ENCODE measurements around the gene TMEM117.
"Not testable (repeated sequence)": the region's sequence is repeated elsewhere in the genome, so short reads cannot be mapped to it uniquely, and the experiment has no call there.

GRCh38 chr12:43864557-43864956 lies 28.7 kb downstream of the TMEM117 start:
- TF ChIP-seq POLR2AphosphoS5 (IDR thresholded peaks at IDR 0.05; ENCODE audit: low read depth, low read length); POLR2A (IDR thresholded peaks at IDR 0.05; ENCODE audit: low read depth, low read length); TAF1 (IDR thresholded peaks at IDR 0.05; ENCODE audit: borderline replicate concordance, low read depth, low read length): not testable (repeated sequence)

Measured in GM12892 (cell line).